ENCODE results near the gene SAMD4B.

GRCh38 chr19:39350156-39350555 is 7.9 kb downstream of the SAMD4B start:
- TF ChIP-seq CTCF (IDR thresholded peaks at IDR 0.05) (no peak), POLR2A (IDR thresholded peaks at IDR 0.05) (no peak), POLR2AphosphoS5 (IDR thresholded peaks at IDR 0.05) (no peak)
